Heart right ventricle (tissue), 16 donors: ENCODE results near the gene CENPP. TPM values are rescaled to one million over a fixed set of nuclear protein-coding genes. Genes with fewer than 3 reads are reported as not detected.
A peak's percentile ranks its signal among the peaks of the same experiment; 100 is the strongest.

Source experiments
- ATAC-seq, 8 donors: fragments of 200-7000 bp; cut with Tn5 transposase; one replicate each; pipeline ENCODE4 v1.9.1; 2020; ENCODE audit warnings: mild to moderate bottlenecking in 8 of 8, moderate library complexity in 8 of 8, moderate number of reproducible peaks in 1 of 8
- DNase-seq, 2 donors: peaks; one replicate each; pipeline ENCODE4 v3.0.0-alpha.2; 2020
- H3K27ac ChIP-seq, 10 donors: fragments of 200-600 bp; sonication (generic) in 2 of 10; one replicate each; pipeline versions ENCODE4 v1.5.0 to v1.8.0; 2020 to 2022; ENCODE audit warnings: mild to moderate bottlenecking in 3 of 10
- H3K27me3 ChIP-seq, 7 donors: fragments of 200-600 bp; one replicate each; pipeline ENCODE4 v1.8.0; 2021 to 2022; ENCODE audit warnings: mild to moderate bottlenecking in 2 of 7
- H3K36me3 ChIP-seq, 9 donors: fragments of 200-600 bp; sonication (generic) in 1 of 9; one replicate each; pipeline versions ENCODE4 v1.5.0 to v1.8.0; 2020 to 2022; ENCODE audit warnings: mild to moderate bottlenecking in 2 of 9
- H3K4me1 ChIP-seq, 9 donors: fragments of 200-600 bp; sonication (generic) in 1 of 9; one replicate each; pipeline versions ENCODE4 v1.5.0 to v1.8.0; 2020 to 2022; ENCODE audit warnings: mild to moderate bottlenecking in 4 of 9
- H3K4me3 ChIP-seq, 10 donors: fragments of 200-600 bp; sonication (generic) in 2 of 10; one replicate each; pipeline versions ENCODE4 v1.5.0 to v1.8.0; 2020 to 2022; ENCODE audit warnings: mild to moderate bottlenecking in 7 of 10, moderate library complexity in 2 of 10
- H3K9me3 ChIP-seq, 11 donors: fragments of 200-600 bp in 10 of 11; sonication (generic) in 2 of 11; one replicate each; pipeline versions ENCODE4 v1.5.0 to v1.8.0; 2013 to 2022; ENCODE audit warnings: mild to moderate bottlenecking in 2 of 11, control low read depth in 1 of 11, moderate library complexity in 1 of 11
- WGBS, 2 donors: extraction: QIAGEN DNeasy Blood & Tissue Kit; methylation state at CpG; one replicate each; pipeline ENCODE4 v1.1.7; 2013; ENCODE audit warnings: inconsistent platforms in 1 of 2; 5-methylcytosine and 5-hydroxymethylcytosine counted together
- intact Hi-C, 10 donors: fragments of 100-400 bp; cut with DNase I; formaldehyde crosslinking; loops; one replicate each; pipeline versions ENCODE4 v1.11.1 to v1.14.2; 2022
- polyA plus RNA-seq, 2 donors: library from polyadenylated mRNA; stranded (reverse); fragments of 200-250 nt; gene quantifications; one replicate each; pipeline ENCODE4 v1.2.3, GENCODE V29; 2013
- total RNA-seq, 10 donors: library from RNA; stranded (reverse); fragmentation: NEBNext Ultra II Directional in 3 of 10; extraction: Animal tissue kit (Norgen Biotek cat#: 25700) in 3 of 10; gene quantifications; one replicate each; pipeline versions ENCODE4 v1.2.1 to v1.2.4, GENCODE V29; 2021 to 2023
- TF ChIP-seq, protein P1 (sequence below), 9 donors: fragments of 200-600 bp; sonication (generic) in 2 of 9; IDR thresholded peaks; one replicate each; pipeline versions ENCODE4 v1.5.0 to v1.8.0; 2021 to 2022; ENCODE audit warnings: antibody characterized with exemption in 9 of 9, mild to moderate bottlenecking in 5 of 9, moderate library complexity in 1 of 9
- donor health status: Arrhythmogenic right ventricular cardiomyopathy.
- donor health status: ischemic (EF 13 %, LVEDD 7.1; RV severe dilation, severe dysfunction).
- donor health status: healthy with polysubstance abuse.
- donor health status: DM: no; HTN: yes; CAD: no.
- donor health status: DM: no; HTN: no; CAD: no.
- donor health status: ischemic (EF 25% LVEDD 6.9; RV normal size, moderate dysfunction).
- donor health status: ischemic (EF 25% LVEDD 5.7; RV mildly dilated, moderate dysfunction).
- donor health status: healthy.
- donor health status: DM: yes; HTN: yes; CAD: no.
- donor health status: Ischemic cardiomyopathy.
- donor health status: ischemic (EF 35%, LVEDD 5.7; RV mildly dilated, moderate dysfunction).
- donor health status: nonischemic (EF 11% LVEDD 7.7; RV severe dilation, severe dysfunction).
- donor health status: DM: yes; HTN: yes; CAD: no.
- donor health status: PGD.
- donor health status: ischemic (EF 29% LVEDD 5.4; RV normal size, mild dysfunction).
- donor health status: nonischemic (EF 23%, LVEDD 6.1; RV moderate dilation, normal function).

Gene CENPP
- total and polyA plus RNA-seq, 12 donors, result 1.3 to 5.2 (median 2.8) TPM

GRCh38 chr9:92333282-92333634, 7.5 kb downstream of the CENPP start:
- peaks cover 0 to 15% (median 0%) of the 10 kb centered on the region in 9 donors for H3K4me1 ChIP-seq
- no peak for DNase-seq
- H3K27me3 ChIP-seq, result no peaks in the 10 kb centered on the region
- intact Hi-C loops, result loop anchor here in 2 of 10 donors (10.0 kb wide), 2 partner anchors 92 to 112 kb away; partner anchors contain the start of gene OMD (in 1 of the 2)
- H3K9me3 ChIP-seq, result no peaks in the 10 kb centered on the region
- peak overlapping the region in 8 of 10 donors; percentile 3 to 69 (median 63) for H3K27ac ChIP-seq
- H3K4me3 ChIP-seq, result no peak overlapping the region
- 72% methylated on average over 2 of the region's 2 CpGs for WGBS, 2 donors
- ATAC-seq, result peak in 5 of 8 donors; percentile 40 to 67 (median 47)
- TF ChIP-seq, protein P1, sequence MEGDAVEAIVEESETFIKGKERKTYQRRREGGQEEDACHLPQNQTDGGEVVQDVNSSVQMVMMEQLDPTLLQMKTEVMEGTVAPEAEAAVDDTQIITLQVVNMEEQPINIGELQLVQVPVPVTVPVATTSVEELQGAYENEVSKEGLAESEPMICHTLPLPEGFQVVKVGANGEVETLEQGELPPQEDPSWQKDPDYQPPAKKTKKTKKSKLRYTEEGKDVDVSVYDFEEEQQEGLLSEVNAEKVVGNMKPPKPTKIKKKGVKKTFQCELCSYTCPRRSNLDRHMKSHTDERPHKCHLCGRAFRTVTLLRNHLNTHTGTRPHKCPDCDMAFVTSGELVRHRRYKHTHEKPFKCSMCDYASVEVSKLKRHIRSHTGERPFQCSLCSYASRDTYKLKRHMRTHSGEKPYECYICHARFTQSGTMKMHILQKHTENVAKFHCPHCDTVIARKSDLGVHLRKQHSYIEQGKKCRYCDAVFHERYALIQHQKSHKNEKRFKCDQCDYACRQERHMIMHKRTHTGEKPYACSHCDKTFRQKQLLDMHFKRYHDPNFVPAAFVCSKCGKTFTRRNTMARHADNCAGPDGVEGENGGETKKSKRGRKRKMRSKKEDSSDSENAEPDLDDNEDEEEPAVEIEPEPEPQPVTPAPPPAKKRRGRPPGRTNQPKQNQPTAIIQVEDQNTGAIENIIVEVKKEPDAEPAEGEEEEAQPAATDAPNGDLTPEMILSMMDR (IDR thresholded peaks at IDR 0.05), result no peak
- peaks cover 0 to 26% (median 0%) of the 10 kb centered on the region in 9 donors for H3K36me3 ChIP-seq

GRCh38 chr9:92341578-92341977, 15.8 kb downstream of the CENPP start:
- 100% methylated on average over 1 of the region's 1 CpG for WGBS, 2 donors
- Histone ChIP-seq H3K4me1 (no peaks in the 10 kb centered on the region), H3K27me3 (no peaks in the 10 kb centered on the region), H3K4me3 (no peak overlapping the region), H3K36me3 (peaks cover 0 to 53% (median 0%) of the 10 kb centered on the region in 9 donors), H3K9me3 (peaks cover 0 to 6% (median 0%) of the 10 kb centered on the region in 11 donors), H3K27ac (peak overlapping the region in 1 of 10 donors; percentile 19)
- ATAC-seq (no peak), DNase-seq (no peak)
- TF ChIP-seq, protein P1 (IDR thresholded peaks at IDR 0.05), result no peak
- intact Hi-C loops, result loop anchor here in 8 of 10 donors (5.0 to 10.0 kb wide), 7 partner anchors 83 to 296 kb away; partner anchors contain the start of gene OMD (in 1 of the 8)

DNA sequence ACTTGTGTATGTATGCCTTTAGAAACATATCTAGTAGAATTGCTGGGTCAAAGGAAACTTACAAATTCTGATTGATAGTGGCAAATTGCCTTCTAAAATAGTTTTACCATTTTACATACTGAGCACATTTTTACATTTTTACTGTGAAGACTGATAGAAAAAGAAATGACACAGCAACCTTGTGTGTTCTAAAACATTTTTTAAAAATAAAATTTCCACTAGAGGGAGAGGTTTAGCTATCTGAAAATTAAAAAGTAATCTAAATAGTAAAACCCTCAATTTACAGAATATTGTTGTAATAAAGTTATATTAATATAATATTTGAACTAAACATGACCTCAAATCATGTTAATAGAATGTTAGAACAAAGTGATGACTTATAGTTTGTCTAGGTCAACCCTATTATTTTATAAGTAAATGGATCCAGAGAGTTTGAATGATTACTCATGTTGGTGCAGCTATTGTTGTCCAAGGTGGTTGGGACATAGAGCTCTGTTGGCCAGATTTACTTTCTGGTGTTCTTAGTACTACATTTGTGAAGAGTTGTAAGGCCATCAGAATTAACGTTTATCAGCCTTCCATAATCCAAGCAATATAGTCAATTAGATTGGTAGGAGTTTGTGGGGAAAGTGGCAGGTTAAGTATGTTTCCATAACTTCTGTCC, 17.2 kb downstream of the CENPP start:
- Histone ChIP-seq H3K27ac (no peak overlapping the region), H3K4me1 (no peaks in the 10 kb centered on the region), H3K9me3 (peaks cover 0 to 6% (median 0%) of the 10 kb centered on the region in 11 donors), H3K36me3 (peaks cover 0 to 45% (median 0%) of the 10 kb centered on the region in 9 donors), H3K4me3 (no peak overlapping the region), H3K27me3 (no peaks in the 10 kb centered on the region)
- WGBS, 2 donors, result 79 to 86% methylated on average over 1 of the region's 1 CpG
- intact Hi-C loops, result loop anchor here in 9 of 10 donors (2.0 to 10.0 kb wide), 8 partner anchors 82 to 294 kb away; partner anchors contain the start of gene OMD (in 1 of the 9)
- DNase-seq, result no peak
- no peak for ATAC-seq
- TF ChIP-seq, protein P1 (IDR thresholded peaks at IDR 0.05), result peak in 6 of 9 donors; percentile 32 to 51 (median 40)

DNA sequence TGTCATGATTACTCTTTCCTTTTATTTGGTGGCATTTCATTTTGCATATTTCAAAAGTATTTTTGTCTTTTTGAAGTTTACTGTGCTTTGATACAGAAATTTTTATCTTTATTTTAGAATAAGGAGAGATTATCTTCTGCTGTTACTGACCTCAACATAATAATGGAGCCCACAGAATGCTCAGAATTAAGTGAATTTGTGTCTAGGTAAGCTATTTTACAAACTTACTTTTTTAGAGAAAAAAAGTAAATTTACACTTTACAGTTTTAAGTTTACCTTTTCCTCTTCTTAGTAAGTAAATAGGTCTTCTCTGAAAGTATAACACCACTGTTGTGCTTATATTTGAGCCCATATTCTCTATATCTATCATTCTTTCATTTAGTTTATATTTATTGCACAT, 19.8 kb downstream of the CENPP start:
- no peak for ATAC-seq
- intact Hi-C loops, result loop anchor here in 5 of 10 donors (10.0 kb wide), 4 partner anchors 79 to 289 kb away; partner anchors contain the start of gene OMD (in 1 of the 5)

More for the DNA sequence above, 19.8 kb downstream of the CENPP start:
- Histone ChIP-seq H3K4me1 (peaks cover 0 to 12% (median 0%) of the 10 kb centered on the region in 9 donors), H3K36me3 (peaks cover 0 to 24% (median 0%) of the 10 kb centered on the region in 9 donors), H3K27ac (no peak overlapping the region), H3K27me3 (no peaks in the 10 kb centered on the region), H3K4me3 (no peak overlapping the region), H3K9me3 (peaks cover 0 to 5% (median 0%) of the 10 kb centered on the region in 11 donors)
- TF ChIP-seq, protein P1 (IDR thresholded peaks at IDR 0.05), result no peak
- DNase-seq, result no peak
